H1 (cell line): Measurements from ENCODE around the gene PRKN. TPM values are rescaled to one million over a fixed set of nuclear protein-coding genes. Genes with fewer than 3 reads are reported as not detected.

ENCODE experiments used
- CTCF ChIA-PET: fragments of 300-600 bp; sonication (Branson Sonifier 250); formaldehyde crosslinking; loops from one replicate; lab custom pipeline; 2021; ENCODE audit not compliant: partially characterized antibody; lab: Charles Lee
- POLR2A ChIA-PET: fragments of 300-600 bp; sonication (Branson Sonifier 250); formaldehyde crosslinking; loops from one replicate; lab custom pipeline; 2021; ENCODE audit warnings: inconsistent platforms; ENCODE audit not compliant: partially characterized antibody; lab: Charles Lee
- DNase-seq, 2 experiments: peaks; one replicate each; pipeline versions ENCODE4 v3.0.0 to v3.0.0-alpha.2; 2010 to 2022; ENCODE audit warnings: low spot score in 2 of 2, low read depth in 1 of 2, mixed read lengths in 1 of 2
- FAIRE-seq: peaks from 2 replicates; lab custom pipeline; 2011; peaks lifted over from hg19 to GRCh38; lab: Jason Lieb, UNC
- H2AFZ ChIP-seq: 2 replicates; pipeline ENCODE4 v1.8.1; 2012; ENCODE audit warnings: low read length, inconsistent platforms
- H2AK5ac ChIP-seq: 2 replicates; pipeline ENCODE4 v1.6.1; 2013; ENCODE audit warnings: low read depth, low read length
- H2BK120ac ChIP-seq: replicated peaks from 2 replicates; pipeline ENCODE3; 2013; ENCODE audit warnings: low read depth, low read length, inconsistent platforms
- H2BK12ac ChIP-seq: 2 replicates; pipeline ENCODE4 v1.6.1; 2013; ENCODE audit warnings: low read depth, low read length
- H2BK15ac ChIP-seq: 2 replicates; pipeline ENCODE4 v1.6.1; 2013; ENCODE audit warnings: low read length
- H2BK20ac ChIP-seq: 2 replicates; pipeline ENCODE4 v1.6.1; 2013; ENCODE audit warnings: low read length
- H2BK5ac ChIP-seq: 2 replicates; pipeline ENCODE4 v1.6.1; 2013; ENCODE audit warnings: low read depth, low read length
- H3K14ac ChIP-seq: 2 replicates; pipeline ENCODE4 v1.6.1; 2013; ENCODE audit warnings: inconsistent platforms; ENCODE audit not compliant: insufficient read length
- H3K18ac ChIP-seq: 2 replicates; pipeline ENCODE4 v1.6.1; 2013; ENCODE audit warnings: low read length; ENCODE audit errors: extremely low read depth
- H3K23ac ChIP-seq: 2 replicates; pipeline ENCODE4 v1.6.1; 2013; ENCODE audit warnings: inconsistent platforms; ENCODE audit not compliant: insufficient read length
- H3K23me2 ChIP-seq: 2 replicates; pipeline ENCODE4 v1.6.1; 2013; ENCODE audit warnings: low read depth, low read length
- H3K27ac ChIP-seq: 2 replicates; pipeline ENCODE4 v1.6.1; 2011; ENCODE audit warnings: low read depth, low read length, inconsistent platforms
- H3K27me3 ChIP-seq, 4 experiments: replicated peaks in 1 of 4; 1 replicate in 1 of 4; 2 replicates in 3 of 4; pipeline versions ENCODE4 v1.6.1 to v1.8.1; 2011 to 2013; ENCODE audit warnings: low read length in 3 of 4, mild to moderate bottlenecking in 3 of 4, inconsistent platforms in 2 of 4, mixed read lengths in 2 of 4, moderate library complexity in 1 of 4; ENCODE audit not compliant: control insufficient read depth in 3 of 4, insufficient read depth in 3 of 4; ENCODE audit errors: extremely low read depth in 1 of 4
- H3K36me3 ChIP-seq, 4 experiments: 2 replicates each; pipeline versions ENCODE4 v1.6.1 to v1.8.1; 2011 to 2013; ENCODE audit warnings: mild to moderate bottlenecking in 4 of 4, low read length in 3 of 4, moderate library complexity in 2 of 4, control low read depth in 1 of 4, inconsistent platforms in 1 of 4; ENCODE audit not compliant: insufficient read depth in 4 of 4, control insufficient read depth in 2 of 4
- H3K4ac ChIP-seq: replicated peaks from 2 replicates; pipeline ENCODE3; 2013; ENCODE audit warnings: low read length, low read depth, mixed read lengths, inconsistent platforms; ENCODE audit not compliant: insufficient read length
- H3K4me1 ChIP-seq, 4 experiments: replicated peaks in 1 of 4; 1 replicate in 1 of 4; 2 replicates in 3 of 4; pipeline versions ENCODE4 v1.6.1 to v1.8.1; 2011 to 2013; ENCODE audit warnings: low read length in 3 of 4, inconsistent platforms in 2 of 4, mixed read lengths in 1 of 4; ENCODE audit not compliant: insufficient read depth in 4 of 4, control insufficient read depth in 3 of 4
- H3K4me2 ChIP-seq, 2 experiments: 2 replicates each; pipeline versions ENCODE4 v1.6.1 to v1.8.1; 2011 to 2013; ENCODE audit warnings: low read depth in 2 of 2, low read length in 2 of 2, control low read depth in 1 of 2, inconsistent platforms in 1 of 2, mild to moderate bottlenecking in 1 of 2; ENCODE audit not compliant: insufficient read depth in 1 of 2
- H3K4me3 ChIP-seq, 4 experiments: fragments of 200-600, 300-600 bp in 1 of 4; sonication (generic), shearing (Covaris generic), sonication (Bioruptor Twin) in 1 of 4; 2 replicates each; pipeline versions ENCODE4 v1.5.1 to v1.8.1; 2011 to 2016; ENCODE audit warnings: low read length in 4 of 4, low read depth in 3 of 4, control low read depth in 2 of 4, inconsistent platforms in 2 of 4, mild to moderate bottlenecking in 2 of 4, mixed read lengths in 1 of 4, moderate library complexity in 1 of 4; ENCODE audit not compliant: insufficient read depth in 2 of 4; ENCODE audit errors: extremely low read depth in 1 of 4
- H3K56ac ChIP-seq: replicated peaks from 2 replicates; pipeline ENCODE3; 2013; ENCODE audit warnings: low read depth, mild to moderate bottlenecking, mixed read lengths, low read length, inconsistent platforms; ENCODE audit not compliant: insufficient read length
- H3K79me1 ChIP-seq: 2 replicates; pipeline ENCODE4 v1.6.1; 2013; ENCODE audit warnings: low read depth, low read length, control low read depth
- H3K79me2 ChIP-seq, 2 experiments: 2 replicates each; pipeline versions ENCODE4 v1.6.1 to v1.8.1; 2012 to 2013; ENCODE audit warnings: low read length in 2 of 2, mild to moderate bottlenecking in 2 of 2, inconsistent platforms in 1 of 2; ENCODE audit not compliant: insufficient read depth in 2 of 2, control insufficient read depth in 1 of 2
- H3K9ac ChIP-seq, 4 experiments: replicated peaks in 1 of 4; 1 replicate in 1 of 4; 2 replicates in 3 of 4; pipeline versions ENCODE4 v1.6.1 to v1.8.1; 2011 to 2013; ENCODE audit warnings: low read depth in 3 of 4, low read length in 3 of 4, control low read depth in 2 of 4, mild to moderate bottlenecking in 2 of 4, moderate library complexity in 2 of 4, inconsistent platforms in 1 of 4; ENCODE audit errors: extremely low read depth in 1 of 4
- H3K9me3 ChIP-seq, 2 experiments: 2 replicates each; pipeline versions ENCODE4 v1.6.1 to v1.8.1; 2012 to 2013; ENCODE audit warnings: mild to moderate bottlenecking in 2 of 2, moderate library complexity in 2 of 2, control low read depth in 1 of 2, inconsistent platforms in 1 of 2, low read depth in 1 of 2, low read length in 1 of 2, mixed read lengths in 1 of 2; ENCODE audit not compliant: insufficient read depth in 2 of 2
- H4K20me1 ChIP-seq, 2 experiments: replicated peaks in 1 of 2; 2 replicates each; pipeline versions ENCODE3 to v1.8.1; 2011 to 2013; ENCODE audit warnings: inconsistent platforms in 2 of 2, low read length in 2 of 2, mild to moderate bottlenecking in 1 of 2; ENCODE audit not compliant: insufficient read depth in 2 of 2, control insufficient read depth in 1 of 2
- H4K5ac ChIP-seq: 2 replicates; pipeline ENCODE4 v1.6.1; 2013; ENCODE audit warnings: low read length, low read depth, mixed read lengths, inconsistent platforms; ENCODE audit not compliant: insufficient read length
- H4K8ac ChIP-seq: 2 replicates; pipeline ENCODE4 v1.8.0; 2013; ENCODE audit warnings: mild to moderate bottlenecking, moderate library complexity, low read length, inconsistent platforms; ENCODE audit not compliant: insufficient read depth; ENCODE audit errors: extremely low read depth
- H4K91ac ChIP-seq: replicated peaks from 2 replicates; pipeline ENCODE3; 2013; ENCODE audit warnings: low read length, mixed read lengths, inconsistent platforms; ENCODE audit not compliant: insufficient read length
- EGR1 ChIP-seq: IDR thresholded peaks from 2 replicates; pipeline ENCODE4 v1.6.1; 2011; ENCODE audit warnings: low read depth, low read length, borderline replicate concordance
- EZH2 ChIP-seq: fragments of 200-600 bp; sonication (generic); IDR thresholded peaks from 2 replicates; pipeline ENCODE4 v1.7.1; 2012; ENCODE audit warnings: low read depth, mild to moderate bottlenecking, moderate library complexity, low read length, inconsistent platforms; ENCODE audit not compliant: severe bottlenecking
- KDM5A ChIP-seq: fragments of 200-600 bp; IDR thresholded peaks from 2 replicates; pipeline ENCODE4 v1.7.1; 2012; ENCODE audit warnings: mild to moderate bottlenecking, low read length, inconsistent platforms, mixed read lengths
- RBBP5 ChIP-seq: IDR thresholded peaks from 2 replicates; pipeline ENCODE4 v1.7.1; 2012; ENCODE audit warnings: low read depth, mild to moderate bottlenecking, inconsistent platforms, low read length, moderate library complexity, borderline replicate concordance
- SIRT6 ChIP-seq: IDR thresholded peaks from one replicate; pipeline ENCODE4 v1.7.1; 2012; ENCODE audit warnings: low read length, inconsistent platforms
- WGBS, 2 experiments: shearing (Covaris generic) in 1 of 2; methylation state at CpG; one replicate each; pipeline versions ENCODE4 v1.1.6 to v1.1.7; 2013 to 2015; ENCODE audit warnings: low lambda C conversion rate in 2 of 2, mixed read lengths in 2 of 2, inconsistent platforms in 1 of 2, low coverage in 1 of 2, missing lambda C conversion rate in 1 of 2; ENCODE audit not compliant: insufficient replicate concordance in 2 of 2, insufficient coverage in 1 of 2, insufficient read length in 1 of 2; ENCODE audit errors: extremely low coverage in 1 of 2, missing lambda C conversion rate in 1 of 2; 5-methylcytosine and 5-hydroxymethylcytosine counted together
- polyA plus RNA-seq, 7 experiments: library from polyadenylated mRNA; depleted of rRNA in 3 of 7; stranded (reverse) in 5 of 7; unstranded in 2 of 7; fragments of >200 nt in 5 of 7; fragments of 200-250 nt in 2 of 7; gene quantifications; 1 replicate in 5 of 7; 2 replicates in 1 of 7; 4 replicates in 1 of 7; pipeline versions ENCODE4 v1.2.1 to v1.2.3, GENCODE V29; 2011 to 2013; ENCODE audit warnings: missing spikeins in 2 of 7, mixed read lengths in 2 of 7
- total RNA-seq: library from RNA; stranded (reverse); fragmentation: NEBNext Ultra II Directional; extraction: Animal tissue kit (Norgen Biotek cat#: 25700); gene quantifications from 2 replicates; pipeline ENCODE4 v1.2.1, GENCODE V29; 2021
- TF ChIP-seq, protein P1 (sequence below): IDR thresholded peaks from 2 replicates; pipeline ENCODE4 v1.6.1; 2011; ENCODE audit warnings: low read length, improper control_type of control experiment

The PRKN gene
- total and polyA plus RNA-seq, 2 of the 8 experiments (the other 6 are each of a cell fraction or from before 2014, with no cell fraction given) = 0.13 to 0.29 TPM

DNA sequence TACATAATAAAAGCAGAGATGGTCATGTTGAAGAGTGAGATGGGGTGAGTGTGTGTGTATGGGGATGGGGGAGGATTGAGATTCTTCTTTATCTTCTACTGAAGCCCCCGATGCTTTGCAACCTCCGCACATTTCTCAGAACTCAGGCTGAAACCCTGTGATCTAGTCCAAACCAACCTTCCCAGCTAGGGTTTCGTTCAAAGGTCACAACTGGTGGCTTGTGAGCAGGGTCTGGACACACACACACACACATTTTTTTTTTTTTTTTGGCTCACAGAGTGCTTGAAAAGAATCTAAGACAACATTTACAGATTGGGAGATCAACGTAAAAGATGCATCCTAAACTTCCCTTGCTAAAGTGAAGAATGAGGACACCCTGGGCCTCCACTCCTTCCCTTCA is 1228.7 kb downstream of the PRKN start:
- no peak overlapping the region for H3K4me3 ChIP-seq
- H2BK120ac ChIP-seq = no peak overlapping the region
- TF ChIP-seq KDM5A = no peak
- TF ChIP-seq SIRT6 = no peak
- TF ChIP-seq RBBP5 = no peak
- TF ChIP-seq EZH2 = no peak
- TF ChIP-seq EGR1 = no peak
- TF ChIP-seq, protein P1, sequence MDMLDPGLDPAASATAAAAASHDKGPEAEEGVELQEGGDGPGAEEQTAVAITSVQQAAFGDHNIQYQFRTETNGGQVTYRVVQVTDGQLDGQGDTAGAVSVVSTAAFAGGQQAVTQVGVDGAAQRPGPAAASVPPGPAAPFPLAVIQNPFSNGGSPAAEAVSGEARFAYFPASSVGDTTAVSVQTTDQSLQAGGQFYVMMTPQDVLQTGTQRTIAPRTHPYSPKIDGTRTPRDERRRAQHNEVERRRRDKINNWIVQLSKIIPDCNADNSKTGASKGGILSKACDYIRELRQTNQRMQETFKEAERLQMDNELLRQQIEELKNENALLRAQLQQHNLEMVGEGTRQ = no peak
- TF ChIP-seq, all 59 proteins: peak for 0
- no peaks in the 10 kb centered on the region for H3K9me3 ChIP-seq
- H2BK5ac ChIP-seq = no peak overlapping the region
- H3K56ac ChIP-seq = no peak overlapping the region
- H2BK15ac ChIP-seq = no peak overlapping the region
- H2BK12ac ChIP-seq = no peak overlapping the region
- H3K4me1 ChIP-seq = no peaks in the 10 kb centered on the region
- H4K20me1 ChIP-seq = no peaks in the 10 kb centered on the region
- H3K27me3 ChIP-seq = no peaks in the 10 kb centered on the region
- no peak overlapping the region for H2AFZ ChIP-seq
- no peak overlapping the region for H2AK5ac ChIP-seq
- H3K4ac ChIP-seq = no peak overlapping the region
- no peak overlapping the region for H4K8ac ChIP-seq
- POLR2A ChIA-PET = no interaction called here
- H3K14ac ChIP-seq = no peak overlapping the region
- DNase-seq (no peak), FAIRE-seq (no peak)
- H3K18ac ChIP-seq = no peak overlapping the region
- 89% methylated on average over 4 of the region's 4 CpGs; no CpG with 5 or more reads in 1 of the 2 experiments for WGBS, 2 experiments
- no peaks in the 10 kb centered on the region for H3K79me2 ChIP-seq
- CTCF ChIA-PET = interaction anchor here (0.8 to 2.2 kb wide), 15 partner anchors 9 to 145 kb away, joined by 4 to 29 read pairs (median 5); no protein-coding TSS in a partner anchor
- H3K23me2 ChIP-seq = no peaks in the 10 kb centered on the region
- no peak overlapping the region for H4K91ac ChIP-seq
- no peak overlapping the region for H4K5ac ChIP-seq
- H3K23ac ChIP-seq = no peak overlapping the region
- no peaks in the 10 kb centered on the region for H3K36me3 ChIP-seq
- H3K9ac ChIP-seq = no peak overlapping the region
- H3K79me1 ChIP-seq = no peaks in the 10 kb centered on the region
- no peak overlapping the region for H3K27ac ChIP-seq
- H2BK20ac ChIP-seq = no peak overlapping the region
- no peak overlapping the region for H3K4me2 ChIP-seq
